Stimulated activated CD4-positive, alpha-beta T cell treated with anti-CD3 and anti-CD28 coated beads, Interleukin-1b, Interleukin-23, amount 100 ng/mL, for 4 hours (primary cell): ENCODE measurements around the gene UST.

Experiments used
- DNase-seq, 2 donors: peaks; one replicate each; pipeline ENCODE4 v3.0.0-alpha.2; 2020; ENCODE audit warnings: low read depth in 2 of 2

UST gene

GRCh38 chr6:148803979-148804378 is 57.1 kb downstream of the UST start:
- no peak for DNase-seq

GRCh38 chr6:148805777-148806176 is 58.9 kb downstream of the UST start:
- DNase-seq, result no peak

GRCh38 chr6:148807784-148808183 is 61.0 kb downstream of the UST start:
- DNase-seq, result no peak

GRCh38 chr6:148808786-148809304 is 62.0 kb downstream of the UST start:
- no peak for DNase-seq

- DNase-seq, result no peak
These were observed 64.6 kb downstream of the UST start for GRCh38 chr6:148811459-148811858.

- DNase-seq, result no peak
These were observed 67.4 kb downstream of the UST start for GRCh38 chr6:148814082-148814790.

- no peak for DNase-seq
These were observed 68.0 kb downstream of the UST start for GRCh38 chr6:148814869-148815268.

- DNase-seq, result no peak
These were observed 69.3 kb downstream of the UST start for GRCh38 chr6:148816117-148816516.

GRCh38 chr6:148817689-148818088 is 70.9 kb downstream of the UST start:
- no peak for DNase-seq

GRCh38 chr6:148818939-148819575 is 72.2 kb downstream of the UST start:
- DNase-seq, result no peak

GRCh38 chr6:148819852-148820251 is 73.0 kb downstream of the UST start:
- DNase-seq, result no peak

- no peak for DNase-seq
These were observed 76.0 kb downstream of the UST start for GRCh38 chr6:148822819-148823218.

GRCh38 chr6:148824291-148824690 is 77.5 kb downstream of the UST start:
- no peak for DNase-seq

GRCh38 chr6:148824960-148825359 is 78.1 kb downstream of the UST start:
- DNase-seq, result no peak

- no peak for DNase-seq
These were observed 78.7 kb downstream of the UST start for GRCh38 chr6:148825492-148825891.

GRCh38 chr6:148827416-148828045 is 80.7 kb downstream of the UST start:
- no peak for DNase-seq

- DNase-seq, result no peak
These were observed 81.2 kb downstream of the UST start for GRCh38 chr6:148828047-148828446.

- DNase-seq, result no peak
These were observed 82.7 kb downstream of the UST start for GRCh38 chr6:148829415-148830101.

GRCh38 chr6:148830614-148831013 is 83.8 kb downstream of the UST start:
- DNase-seq, result no peak

GRCh38 chr6:148831064-148831463 is 84.2 kb downstream of the UST start:
- no peak for DNase-seq

- no peak for DNase-seq
These were observed 84.7 kb downstream of the UST start for GRCh38 chr6:148831531-148831930.

GRCh38 chr6:148835920-148836441 is 89.2 kb downstream of the UST start:
- peak in 1 of 2 donors; percentile 18 for DNase-seq
